H1 (cell line): Measurements from ENCODE around the gene SLC7A9. TPM values are rescaled to one million over a fixed set of nuclear protein-coding genes. Genes with fewer than 3 reads are reported as not detected.

Experiments used
- CTCF ChIA-PET: fragments of 300-600 bp; sonication (Branson Sonifier 250); formaldehyde crosslinking; loops from one replicate; lab custom pipeline; 2021; ENCODE audit not compliant: partially characterized antibody; lab: Charles Lee
- POLR2A ChIA-PET: fragments of 300-600 bp; sonication (Branson Sonifier 250); formaldehyde crosslinking; loops from one replicate; lab custom pipeline; 2021; ENCODE audit warnings: inconsistent platforms; ENCODE audit not compliant: partially characterized antibody; lab: Charles Lee
- DNase-seq, 2 experiments: peaks; one replicate each; pipeline versions ENCODE4 v3.0.0 to v3.0.0-alpha.2; 2010 to 2022; ENCODE audit warnings: low spot score in 2 of 2, low read depth in 1 of 2, mixed read lengths in 1 of 2
- FAIRE-seq: peaks from 2 replicates; lab custom pipeline; 2011; peaks lifted over from hg19 to GRCh38; lab: Jason Lieb, UNC
- H2AFZ ChIP-seq: 2 replicates; pipeline ENCODE4 v1.8.1; 2012; ENCODE audit warnings: low read length, inconsistent platforms
- H2AK5ac ChIP-seq: 2 replicates; pipeline ENCODE4 v1.6.1; 2013; ENCODE audit warnings: low read depth, low read length
- H2BK120ac ChIP-seq: replicated peaks from 2 replicates; pipeline ENCODE3; 2013; ENCODE audit warnings: low read depth, low read length, inconsistent platforms
- H2BK12ac ChIP-seq: 2 replicates; pipeline ENCODE4 v1.6.1; 2013; ENCODE audit warnings: low read depth, low read length
- H2BK15ac ChIP-seq: 2 replicates; pipeline ENCODE4 v1.6.1; 2013; ENCODE audit warnings: low read length
- H2BK20ac ChIP-seq: 2 replicates; pipeline ENCODE4 v1.6.1; 2013; ENCODE audit warnings: low read length
- H2BK5ac ChIP-seq: 2 replicates; pipeline ENCODE4 v1.6.1; 2013; ENCODE audit warnings: low read depth, low read length
- H3K14ac ChIP-seq: 2 replicates; pipeline ENCODE4 v1.6.1; 2013; ENCODE audit warnings: inconsistent platforms; ENCODE audit not compliant: insufficient read length
- H3K18ac ChIP-seq: 2 replicates; pipeline ENCODE4 v1.6.1; 2013; ENCODE audit warnings: low read length; ENCODE audit errors: extremely low read depth
- H3K23ac ChIP-seq: 2 replicates; pipeline ENCODE4 v1.6.1; 2013; ENCODE audit warnings: inconsistent platforms; ENCODE audit not compliant: insufficient read length
- H3K23me2 ChIP-seq: 2 replicates; pipeline ENCODE4 v1.6.1; 2013; ENCODE audit warnings: low read depth, low read length
- H3K27ac ChIP-seq: 2 replicates; pipeline ENCODE4 v1.6.1; 2011; ENCODE audit warnings: low read depth, low read length, inconsistent platforms
- H3K27me3 ChIP-seq, 4 experiments: replicated peaks in 1 of 4; 1 replicate in 1 of 4; 2 replicates in 3 of 4; pipeline versions ENCODE4 v1.6.1 to v1.8.1; 2011 to 2013; ENCODE audit warnings: low read length in 3 of 4, mild to moderate bottlenecking in 3 of 4, inconsistent platforms in 2 of 4, mixed read lengths in 2 of 4, moderate library complexity in 1 of 4; ENCODE audit not compliant: control insufficient read depth in 3 of 4, insufficient read depth in 3 of 4; ENCODE audit errors: extremely low read depth in 1 of 4
- H3K36me3 ChIP-seq, 4 experiments: 2 replicates each; pipeline versions ENCODE4 v1.6.1 to v1.8.1; 2011 to 2013; ENCODE audit warnings: mild to moderate bottlenecking in 4 of 4, low read length in 3 of 4, moderate library complexity in 2 of 4, control low read depth in 1 of 4, inconsistent platforms in 1 of 4; ENCODE audit not compliant: insufficient read depth in 4 of 4, control insufficient read depth in 2 of 4
- H3K4ac ChIP-seq: replicated peaks from 2 replicates; pipeline ENCODE3; 2013; ENCODE audit warnings: low read length, low read depth, mixed read lengths, inconsistent platforms; ENCODE audit not compliant: insufficient read length
- H3K4me1 ChIP-seq, 4 experiments: replicated peaks in 1 of 4; 1 replicate in 1 of 4; 2 replicates in 3 of 4; pipeline versions ENCODE4 v1.6.1 to v1.8.1; 2011 to 2013; ENCODE audit warnings: low read length in 3 of 4, inconsistent platforms in 2 of 4, mixed read lengths in 1 of 4; ENCODE audit not compliant: insufficient read depth in 4 of 4, control insufficient read depth in 3 of 4
- H3K4me2 ChIP-seq, 2 experiments: 2 replicates each; pipeline versions ENCODE4 v1.6.1 to v1.8.1; 2011 to 2013; ENCODE audit warnings: low read depth in 2 of 2, low read length in 2 of 2, control low read depth in 1 of 2, inconsistent platforms in 1 of 2, mild to moderate bottlenecking in 1 of 2; ENCODE audit not compliant: insufficient read depth in 1 of 2
- H3K4me3 ChIP-seq, 4 experiments: fragments of 200-600, 300-600 bp in 1 of 4; sonication (generic), shearing (Covaris generic), sonication (Bioruptor Twin) in 1 of 4; 2 replicates each; pipeline versions ENCODE4 v1.5.1 to v1.8.1; 2011 to 2016; ENCODE audit warnings: low read length in 4 of 4, low read depth in 3 of 4, control low read depth in 2 of 4, inconsistent platforms in 2 of 4, mild to moderate bottlenecking in 2 of 4, mixed read lengths in 1 of 4, moderate library complexity in 1 of 4; ENCODE audit not compliant: insufficient read depth in 2 of 4; ENCODE audit errors: extremely low read depth in 1 of 4
- H3K56ac ChIP-seq: replicated peaks from 2 replicates; pipeline ENCODE3; 2013; ENCODE audit warnings: low read depth, mild to moderate bottlenecking, mixed read lengths, low read length, inconsistent platforms; ENCODE audit not compliant: insufficient read length
- H3K79me1 ChIP-seq: 2 replicates; pipeline ENCODE4 v1.6.1; 2013; ENCODE audit warnings: low read depth, low read length, control low read depth
- H3K79me2 ChIP-seq, 2 experiments: 2 replicates each; pipeline versions ENCODE4 v1.6.1 to v1.8.1; 2012 to 2013; ENCODE audit warnings: low read length in 2 of 2, mild to moderate bottlenecking in 2 of 2, inconsistent platforms in 1 of 2; ENCODE audit not compliant: insufficient read depth in 2 of 2, control insufficient read depth in 1 of 2
- H3K9ac ChIP-seq, 4 experiments: replicated peaks in 1 of 4; 1 replicate in 1 of 4; 2 replicates in 3 of 4; pipeline versions ENCODE4 v1.6.1 to v1.8.1; 2011 to 2013; ENCODE audit warnings: low read depth in 3 of 4, low read length in 3 of 4, control low read depth in 2 of 4, mild to moderate bottlenecking in 2 of 4, moderate library complexity in 2 of 4, inconsistent platforms in 1 of 4; ENCODE audit errors: extremely low read depth in 1 of 4
- H3K9me3 ChIP-seq, 2 experiments: 2 replicates each; pipeline versions ENCODE4 v1.6.1 to v1.8.1; 2012 to 2013; ENCODE audit warnings: mild to moderate bottlenecking in 2 of 2, moderate library complexity in 2 of 2, control low read depth in 1 of 2, inconsistent platforms in 1 of 2, low read depth in 1 of 2, low read length in 1 of 2, mixed read lengths in 1 of 2; ENCODE audit not compliant: insufficient read depth in 2 of 2
- H4K20me1 ChIP-seq, 2 experiments: replicated peaks in 1 of 2; 2 replicates each; pipeline versions ENCODE3 to v1.8.1; 2011 to 2013; ENCODE audit warnings: inconsistent platforms in 2 of 2, low read length in 2 of 2, mild to moderate bottlenecking in 1 of 2; ENCODE audit not compliant: insufficient read depth in 2 of 2, control insufficient read depth in 1 of 2
- H4K5ac ChIP-seq: 2 replicates; pipeline ENCODE4 v1.6.1; 2013; ENCODE audit warnings: low read length, low read depth, mixed read lengths, inconsistent platforms; ENCODE audit not compliant: insufficient read length
- H4K8ac ChIP-seq: 2 replicates; pipeline ENCODE4 v1.8.0; 2013; ENCODE audit warnings: mild to moderate bottlenecking, moderate library complexity, low read length, inconsistent platforms; ENCODE audit not compliant: insufficient read depth; ENCODE audit errors: extremely low read depth
- H4K91ac ChIP-seq: replicated peaks from 2 replicates; pipeline ENCODE3; 2013; ENCODE audit warnings: low read length, mixed read lengths, inconsistent platforms; ENCODE audit not compliant: insufficient read length
- ASH2L ChIP-seq: fragments of 200-600, 300-600 bp; sonication (generic); IDR thresholded peaks from one replicate; pipeline ENCODE4 v1.7.1; 2017; ENCODE audit warnings: low read length
- BCL11A ChIP-seq, 2 experiments: IDR thresholded peaks; one replicate each; pipeline ENCODE4 v1.6.1; 2011; ENCODE audit warnings: low read depth in 2 of 2, low read length in 2 of 2, mild to moderate bottlenecking in 2 of 2
- BRCA1 ChIP-seq: IDR thresholded peaks from 2 replicates; pipeline ENCODE4 v1.6.1; 2012; ENCODE audit warnings: low read depth, low read length, improper control_type of control experiment
- CEBPB ChIP-seq: IDR thresholded peaks from 2 replicates; pipeline ENCODE4 v1.6.1; 2012; ENCODE audit warnings: low read depth, low read length
- JUND ChIP-seq: IDR thresholded peaks from 2 replicates; pipeline ENCODE4 v1.6.1; 2011; ENCODE audit warnings: mild to moderate bottlenecking, improper control_type of control experiment, low read length
- KDM4A ChIP-seq: IDR thresholded peaks from one replicate; pipeline ENCODE4 v1.7.1; 2012; ENCODE audit warnings: low read depth, mild to moderate bottlenecking, moderate library complexity, low read length, inconsistent platforms; ENCODE audit not compliant: severe bottlenecking
- KDM5A ChIP-seq: fragments of 200-600 bp; IDR thresholded peaks from 2 replicates; pipeline ENCODE4 v1.7.1; 2012; ENCODE audit warnings: mild to moderate bottlenecking, low read length, inconsistent platforms, mixed read lengths
- POLR2AphosphoS5 ChIP-seq: IDR thresholded peaks from 2 replicates; pipeline ENCODE4 v1.6.1; 2011; ENCODE audit warnings: low read depth, low read length
- SIN3A ChIP-seq, 2 experiments: IDR thresholded peaks in 1 of 2; conservative IDR thresholded peaks in 1 of 2; 2 replicates each; pipeline ENCODE4 v1.6.1; 2011 to 2012; ENCODE audit warnings: low read length in 2 of 2, improper control_type of control experiment in 1 of 2, low read depth in 1 of 2, mild to moderate bottlenecking in 1 of 2
- SIX5 ChIP-seq: IDR thresholded peaks from 2 replicates; pipeline ENCODE4 v1.6.1; 2011; ENCODE audit warnings: mild to moderate bottlenecking, low read depth, low read length
- SP4 ChIP-seq: IDR thresholded peaks from 2 replicates; pipeline ENCODE4 v1.6.1; 2012; ENCODE audit warnings: low read length, inconsistent platforms
- ZNF274 ChIP-seq: IDR thresholded peaks from 2 replicates; pipeline ENCODE4 v1.7.0; 2012; ENCODE audit warnings: low read length, borderline replicate concordance; ENCODE audit errors: extremely low read depth
- WGBS, 2 experiments: shearing (Covaris generic) in 1 of 2; methylation state at CpG; one replicate each; pipeline versions ENCODE4 v1.1.6 to v1.1.7; 2013 to 2015; ENCODE audit warnings: low lambda C conversion rate in 2 of 2, mixed read lengths in 2 of 2, inconsistent platforms in 1 of 2, low coverage in 1 of 2, missing lambda C conversion rate in 1 of 2; ENCODE audit not compliant: insufficient replicate concordance in 2 of 2, insufficient coverage in 1 of 2, insufficient read length in 1 of 2; ENCODE audit errors: extremely low coverage in 1 of 2, missing lambda C conversion rate in 1 of 2; 5-methylcytosine and 5-hydroxymethylcytosine counted together
- polyA plus RNA-seq, 7 experiments: library from polyadenylated mRNA; depleted of rRNA in 3 of 7; stranded (reverse) in 5 of 7; unstranded in 2 of 7; fragments of >200 nt in 5 of 7; fragments of 200-250 nt in 2 of 7; gene quantifications; 1 replicate in 5 of 7; 2 replicates in 1 of 7; 4 replicates in 1 of 7; pipeline versions ENCODE4 v1.2.1 to v1.2.3, GENCODE V29; 2011 to 2013; ENCODE audit warnings: missing spikeins in 2 of 7, mixed read lengths in 2 of 7
- total RNA-seq: library from RNA; stranded (reverse); fragmentation: NEBNext Ultra II Directional; extraction: Animal tissue kit (Norgen Biotek cat#: 25700); gene quantifications from 2 replicates; pipeline ENCODE4 v1.2.1, GENCODE V29; 2021
- TF ChIP-seq, protein P1 (sequence below), 3 experiments: IDR thresholded peaks; 1 replicate in 2 of 3; 2 replicates in 1 of 3; pipeline versions ENCODE4 v1.5.1 to v1.6.1; 2011; ENCODE audit warnings: low read length in 3 of 3, mild to moderate bottlenecking in 3 of 3, inconsistent platforms in 2 of 3, low read depth in 1 of 3, moderate library complexity in 1 of 3; ENCODE audit not compliant: insufficient read depth in 1 of 3; ENCODE audit errors: control extremely low read depth in 1 of 3

SLC7A9 gene
- total and polyA plus RNA-seq, 2 of the 8 experiments (the other 6 are each of a cell fraction or from before 2014, with no cell fraction given), result 0.15 TPM; not detected in 1

GRCh38 chr19:32861596-32861995 is 8.0 kb downstream of the SLC7A9 start:
- Histone ChIP-seq H4K8ac (no peak overlapping the region), H3K9ac (no peak overlapping the region), H3K27ac (no peak overlapping the region), H2BK15ac (no peak overlapping the region), H2BK5ac (no peak overlapping the region), H3K4me2 (no peak overlapping the region), H2BK12ac (no peak overlapping the region), H2BK120ac (no peak overlapping the region), H3K18ac (no peak overlapping the region), H3K4me3 (no peak overlapping the region), H3K79me2 (no peaks in the 10 kb centered on the region), H3K79me1 (no peaks in the 10 kb centered on the region), H4K91ac (no peak overlapping the region), H3K27me3 (no peaks in the 10 kb centered on the region), H3K4ac (no peak overlapping the region), H3K56ac (no peak overlapping the region), H2BK20ac (no peak overlapping the region), H3K4me1 (no peaks in the 10 kb centered on the region; a peak in 1 of 7 replicates), H2AFZ (no peak overlapping the region), H3K36me3 (no peaks in the 10 kb centered on the region), H3K9me3 (no peaks in the 10 kb centered on the region), H4K20me1 (no peaks in the 10 kb centered on the region), H3K23ac (no peak overlapping the region), H3K14ac (no peak overlapping the region), H4K5ac (no peak overlapping the region), H2AK5ac (no peak overlapping the region), H3K23me2 (no peaks in the 10 kb centered on the region)
- DNase-seq (no peak), FAIRE-seq (no peak)
- 89% methylated on average over 3 of the region's 3 CpGs; no CpG with 5 or more reads in 1 of the 2 experiments for WGBS, 2 experiments
- ChIA-PET CTCF (interaction anchor here (0.8 to 1.2 kb wide), 2 partner anchors 15 to 17 kb away, joined by 3 read pairs; no protein-coding TSS in a partner anchor), POLR2A (no interaction called here)
- TF ChIP-seq SIN3A (conservative IDR thresholded peaks at IDR 0.05 in 1 of 2, IDR thresholded peaks at IDR 0.05 in 1 of 2; ENCODE audit: low read depth in 1 of 2, low read length in 2 of 2) (no peak), CEBPB (no peak), SIX5 (no peak), KDM4A (no peak), KDM5A (no peak), ASH2L (no peak), BCL11A (IDR thresholded peaks at IDR 0.05; ENCODE audit: low read depth in 2 of 2, low read length in 2 of 2) (no peak), POLR2AphosphoS5 (no peak), BRCA1 (no peak), ZNF274 (no peak), SP4 (no peak), JUND (no peak)
- TF ChIP-seq, protein P1, sequence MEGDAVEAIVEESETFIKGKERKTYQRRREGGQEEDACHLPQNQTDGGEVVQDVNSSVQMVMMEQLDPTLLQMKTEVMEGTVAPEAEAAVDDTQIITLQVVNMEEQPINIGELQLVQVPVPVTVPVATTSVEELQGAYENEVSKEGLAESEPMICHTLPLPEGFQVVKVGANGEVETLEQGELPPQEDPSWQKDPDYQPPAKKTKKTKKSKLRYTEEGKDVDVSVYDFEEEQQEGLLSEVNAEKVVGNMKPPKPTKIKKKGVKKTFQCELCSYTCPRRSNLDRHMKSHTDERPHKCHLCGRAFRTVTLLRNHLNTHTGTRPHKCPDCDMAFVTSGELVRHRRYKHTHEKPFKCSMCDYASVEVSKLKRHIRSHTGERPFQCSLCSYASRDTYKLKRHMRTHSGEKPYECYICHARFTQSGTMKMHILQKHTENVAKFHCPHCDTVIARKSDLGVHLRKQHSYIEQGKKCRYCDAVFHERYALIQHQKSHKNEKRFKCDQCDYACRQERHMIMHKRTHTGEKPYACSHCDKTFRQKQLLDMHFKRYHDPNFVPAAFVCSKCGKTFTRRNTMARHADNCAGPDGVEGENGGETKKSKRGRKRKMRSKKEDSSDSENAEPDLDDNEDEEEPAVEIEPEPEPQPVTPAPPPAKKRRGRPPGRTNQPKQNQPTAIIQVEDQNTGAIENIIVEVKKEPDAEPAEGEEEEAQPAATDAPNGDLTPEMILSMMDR (IDR thresholded peaks at IDR 0.05; ENCODE audit: control extremely low read depth in 1 of 3, insufficient read depth in 1 of 3, low read depth in 1 of 3, low read length in 3 of 3), result no peak
